DMS79 treated with DMSO at 0.1 percent for 48 hours (cell line): ENCODE measurements around the gene TRMT10B.

Experiments
- DNase-seq: peaks from one replicate; lab custom pipeline; 2025; lab: John Stamatoyannopoulos, UW

TRMT10B gene

GRCh38 chr9:37753489-37754190 is at the start of gene TRMT10B:
Gene TRMT10B, plus strand, starts transcription at chr9:37753805. Its CDS starts 8,127 bp downstream, at chr9:37761932.
- peak; percentile 57 for DNase-seq

GRCh38 chr9:37705787-37706186 is 47.8 kb upstream of the TRMT10B start:
- DNase-seq: no peak

GRCh38 chr9:37706290-37706689 is 47.3 kb upstream of the TRMT10B start:
- no peak for DNase-seq

GRCh38 chr9:37707748-37708147 is 45.9 kb upstream of the TRMT10B start:
- no peak for DNase-seq

- DNase-seq: no peak
Measured at GRCh38 chr9:37710046-37710445, 43.6 kb upstream of the TRMT10B start.

- DNase-seq: no peak
Measured at GRCh38 chr9:37715260-37715659, 38.3 kb upstream of the TRMT10B start.

- DNase-seq: no peak
Measured at GRCh38 chr9:37715991-37716505, 37.6 kb upstream of the TRMT10B start.

GRCh38 chr9:37719526-37719925 is 34.1 kb upstream of the TRMT10B start:
- no peak for DNase-seq

GRCh38 chr9:37727013-37727412 is 26.6 kb upstream of the TRMT10B start:
- DNase-seq: no peak

GRCh38 chr9:37729499-37729898 is 24.1 kb upstream of the TRMT10B start:
- DNase-seq: no peak

GRCh38 chr9:37730256-37730655 is 23.3 kb upstream of the TRMT10B start:
- DNase-seq: no peak

- no peak for DNase-seq
Measured at GRCh38 chr9:37730839-37731238, 22.8 kb upstream of the TRMT10B start.

GRCh38 chr9:37732086-37732741 is 21.4 kb upstream of the TRMT10B start:
- no peak for DNase-seq

- no peak for DNase-seq
Measured at GRCh38 chr9:37732952-37733351, 20.7 kb upstream of the TRMT10B start.

GRCh38 chr9:37739222-37739621 is 14.4 kb upstream of the TRMT10B start:
- no peak for DNase-seq

GRCh38 chr9:37740128-37740527 is 13.5 kb upstream of the TRMT10B start:
- no peak for DNase-seq

GRCh38 chr9:37740631-37741328 is 12.8 kb upstream of the TRMT10B start:
- no peak for DNase-seq

GRCh38 chr9:37745970-37746369 is 7.6 kb upstream of the TRMT10B start:
- no peak for DNase-seq

- DNase-seq: no peak
Measured at GRCh38 chr9:37746448-37747270, 6.9 kb upstream of the TRMT10B start.

- peak; percentile 33 for DNase-seq
Measured at GRCh38 chr9:37747271-37747753, 6.3 kb upstream of the TRMT10B start.

- no peak for DNase-seq
Measured at GRCh38 chr9:37749129-37749528, 4.5 kb upstream of the TRMT10B start.

GRCh38 chr9:37751186-37751585 is 2.4 kb upstream of the TRMT10B start:
- no peak for DNase-seq
